HG02759 (cell line): ENCODE measurements around the gene SOX8.

ENCODE experiments used
- ATAC-seq: cut with Tn5 transposase; IDR thresholded peaks from one replicate; pipeline ENCODE4 v1.9.1; 2021; ENCODE audit warnings: mild to moderate bottlenecking, moderate library complexity; ENCODE audit not compliant: unreplicated experiment

SOX8 gene

DNA sequence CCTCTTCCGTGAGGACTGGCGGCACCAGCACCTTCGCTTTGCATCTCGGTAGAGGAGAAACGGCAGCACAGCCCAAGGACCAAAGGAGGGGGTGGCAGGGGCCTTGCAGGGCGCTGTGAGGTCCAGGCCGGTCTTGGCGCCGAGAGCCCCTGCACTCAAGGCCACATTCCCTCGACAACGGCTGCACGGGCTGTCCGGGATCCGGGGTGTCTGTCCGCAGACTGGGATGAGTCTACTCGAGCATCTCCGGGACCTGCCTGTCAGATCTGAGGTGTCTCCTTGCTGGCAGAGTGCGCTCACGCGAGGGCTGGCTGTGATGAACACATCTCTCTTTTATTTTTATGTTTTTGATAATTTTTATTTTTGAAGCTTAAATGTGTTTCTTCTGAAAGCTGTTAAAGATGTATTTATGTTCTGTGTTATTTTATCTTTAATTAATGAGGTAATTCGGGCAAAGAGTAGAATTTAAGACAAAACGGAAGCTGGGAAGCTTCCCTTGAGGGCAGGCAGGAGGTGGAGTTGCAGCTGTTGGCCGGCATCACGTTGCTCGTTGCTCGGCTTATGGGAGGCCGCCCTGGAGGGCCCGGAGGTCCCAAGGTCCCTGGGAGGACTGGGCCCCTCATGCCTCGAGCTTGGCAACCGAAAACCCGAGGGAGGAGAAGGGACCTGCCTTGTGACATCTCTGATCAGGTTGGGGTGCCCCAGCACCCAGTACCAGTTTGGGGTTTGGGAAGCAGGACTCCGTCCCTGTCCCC is 4.3 kb downstream of the SOX8 start:
- no peak for ATAC-seq

DNA sequence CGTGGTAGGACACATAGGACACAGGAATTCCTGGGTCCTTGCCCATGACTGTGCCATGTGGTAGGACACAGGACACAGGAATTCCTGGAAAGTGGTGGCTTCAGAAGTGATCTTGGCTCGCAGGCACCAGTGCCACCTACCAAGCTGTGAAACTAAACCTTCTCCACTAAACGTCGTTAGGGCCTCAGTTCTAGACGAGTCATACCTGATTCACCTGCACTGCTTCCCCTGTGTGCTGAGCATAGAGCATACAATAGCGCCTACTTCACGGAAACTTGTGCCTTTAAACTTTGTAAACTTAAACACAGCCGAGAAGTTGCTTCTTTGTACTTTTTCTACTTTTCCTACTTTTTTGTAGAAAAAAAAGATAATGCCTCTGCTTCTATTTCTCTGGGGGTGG is 4.8 kb downstream of the SOX8 start:
- ATAC-seq, result no peak

DNA sequence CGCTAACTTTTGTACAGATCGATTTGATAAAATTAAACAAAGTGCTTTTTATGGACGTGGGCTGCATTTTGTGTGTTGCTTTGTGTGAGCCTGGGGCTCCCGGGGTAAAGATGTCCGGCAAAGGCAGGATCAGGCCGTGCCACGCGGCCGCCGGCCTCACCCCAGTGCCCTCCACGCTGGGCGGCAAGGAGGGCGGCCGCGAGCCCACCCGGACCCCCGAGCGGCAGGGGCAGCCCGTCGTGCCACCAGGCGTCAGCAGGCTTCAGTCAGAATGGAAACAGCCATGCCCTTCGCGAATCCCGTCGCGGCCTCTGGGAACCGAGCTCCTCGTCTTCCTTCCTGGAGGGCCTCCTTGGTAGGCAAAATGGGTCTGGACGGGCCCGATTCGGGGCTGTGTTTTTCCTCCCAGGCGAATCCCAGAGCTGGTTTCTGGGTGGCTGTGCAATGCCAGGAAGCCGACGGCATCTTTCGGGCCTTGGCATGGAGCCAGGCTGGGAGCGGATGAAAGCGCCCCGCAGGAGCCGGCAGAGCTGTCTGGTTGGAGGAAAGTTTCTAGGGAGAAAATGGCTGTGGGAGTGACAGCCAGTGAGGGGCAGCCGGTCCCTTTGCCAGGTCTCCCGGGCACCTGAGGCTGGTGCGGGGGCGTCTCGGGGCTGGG is 5.5 kb downstream of the SOX8 start:
- ATAC-seq, result no peak

DNA sequence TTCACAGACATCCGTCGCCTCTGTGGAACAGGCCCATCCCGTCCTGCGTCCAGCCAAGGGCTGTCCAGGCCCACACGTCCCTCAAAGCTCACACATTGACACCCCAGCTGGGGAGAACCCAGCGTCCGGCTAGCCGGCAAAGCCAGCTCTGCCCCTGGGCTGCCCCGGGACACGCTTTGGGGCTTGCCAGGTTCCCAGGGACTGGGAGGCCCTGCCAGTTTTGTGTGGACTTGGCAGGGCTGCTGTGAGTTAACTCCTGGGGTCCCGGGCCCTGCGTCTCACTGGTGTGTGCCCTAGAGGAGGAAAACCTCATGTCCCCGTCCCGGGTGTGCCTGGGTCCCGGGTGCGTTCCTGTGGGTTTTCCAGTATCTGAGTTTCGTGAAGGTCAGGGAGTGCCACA is 6.3 kb downstream of the SOX8 start:
- no peak for ATAC-seq

GRCh38 chr16:988471-989353 is 7.1 kb downstream of the SOX8 start:
- no peak for ATAC-seq

GRCh38 chr16:989354-989814 is 7.8 kb downstream of the SOX8 start:
- ATAC-seq, result no peak

- ATAC-seq, result no peak
These were observed 9.1 kb downstream of the SOX8 start for GRCh38 chr16:990516-991291.

DNA sequence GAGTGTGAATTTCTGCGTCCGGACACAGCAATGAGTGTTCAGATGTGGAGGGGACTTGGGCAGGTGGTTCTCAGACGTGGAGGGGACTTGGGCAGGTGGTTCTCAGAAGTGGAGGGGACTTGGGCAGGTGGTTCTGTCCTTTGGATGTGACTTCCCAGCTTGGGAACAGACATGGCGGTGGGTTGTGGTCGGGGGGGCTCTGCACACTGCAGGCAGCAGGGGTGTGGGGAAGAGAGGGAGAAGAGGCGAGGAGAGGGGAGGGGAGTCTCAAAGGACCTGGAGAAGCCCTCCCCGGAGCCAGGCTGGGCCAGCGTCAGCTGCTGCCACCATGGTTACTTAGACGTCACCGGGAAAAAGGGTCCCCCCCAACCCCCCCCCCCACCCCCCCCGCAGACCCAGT is 9.8 kb downstream of the SOX8 start:
- ATAC-seq, result no peak

GRCh38 chr16:991773-992172 is 10.2 kb downstream of the SOX8 start:
- ATAC-seq, result no peak

- ATAC-seq, result no peak
These were observed 12.2 kb downstream of the SOX8 start for GRCh38 chr16:993731-994130.

DNA sequence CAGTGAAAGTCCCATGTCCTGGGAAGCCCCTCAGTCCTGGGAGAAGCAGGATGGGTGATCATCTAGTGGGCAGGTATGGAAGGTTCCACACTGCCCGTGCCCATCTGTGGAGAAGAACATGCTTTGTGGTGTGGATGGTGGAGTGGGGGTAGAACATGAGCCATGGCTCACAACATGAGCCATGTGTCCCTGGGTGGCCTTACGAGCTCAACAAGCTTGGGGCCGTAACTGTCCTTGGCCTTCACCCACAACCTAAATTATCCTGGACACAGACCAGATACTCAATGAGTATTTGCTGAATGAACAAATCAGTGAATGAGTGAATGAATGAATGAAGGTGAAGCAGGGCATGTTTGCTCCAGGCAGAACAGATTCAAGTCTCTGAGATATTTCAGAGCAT is 13.5 kb downstream of the SOX8 start:
- no peak for ATAC-seq

DNA sequence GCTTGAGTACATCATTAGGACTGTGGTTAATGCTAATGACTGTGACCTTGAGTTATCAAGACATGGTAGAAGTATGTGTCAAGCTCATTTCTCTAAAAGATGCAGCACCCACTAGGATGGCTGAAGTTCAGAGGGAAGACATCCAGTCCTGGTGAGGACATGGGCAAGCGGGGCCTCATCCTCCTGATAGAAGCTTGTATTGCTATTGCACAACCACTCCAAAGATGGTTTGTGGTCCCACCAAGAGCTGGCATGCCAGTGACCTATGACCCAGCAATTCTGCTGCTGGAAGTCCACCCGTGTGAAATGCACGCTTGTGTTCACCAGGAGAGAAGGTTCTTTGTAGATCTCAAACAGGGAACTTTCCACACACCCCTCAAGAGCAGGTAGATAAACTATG is 14.2 kb downstream of the SOX8 start:
- ATAC-seq, result no peak

- ATAC-seq, result no peak
These were observed 15.1 kb downstream of the SOX8 start for GRCh38 chr16:996681-997080.

GRCh38 chr16:997440-998051 is 16.0 kb downstream of the SOX8 start:
- no peak for ATAC-seq

- no peak for ATAC-seq
These were observed 16.6 kb downstream of the SOX8 start for GRCh38 chr16:998211-998610.

GRCh38 chr16:998615-999014 is 17.0 kb downstream of the SOX8 start:
- no peak for ATAC-seq

GRCh38 chr16:999677-1000076 is 18.1 kb downstream of the SOX8 start:
- ATAC-seq, result no peak

DNA sequence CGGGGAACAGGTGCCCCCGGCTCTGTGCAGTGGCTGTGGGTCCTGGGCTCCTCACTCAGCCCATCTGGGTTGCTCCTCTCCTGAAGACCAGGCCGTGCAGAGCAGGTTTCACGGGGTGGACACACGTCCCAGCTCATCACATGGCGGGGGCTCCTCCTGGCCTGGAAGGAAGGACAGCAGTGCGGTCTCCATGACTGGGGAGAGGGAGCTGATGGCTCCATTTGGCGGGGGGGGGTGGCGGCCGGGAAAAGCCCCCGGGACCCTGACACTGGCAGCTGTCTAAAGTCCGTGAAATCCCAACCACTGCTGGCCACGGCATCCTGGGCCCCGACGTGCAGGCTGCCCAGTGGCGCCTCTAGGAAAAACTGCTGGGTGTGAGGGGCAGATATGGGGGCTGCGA is 19.0 kb downstream of the SOX8 start:
- ATAC-seq, result no peak

GRCh38 chr16:1001096-1001495 is 19.5 kb downstream of the SOX8 start:
- ATAC-seq, result no peak

DNA sequence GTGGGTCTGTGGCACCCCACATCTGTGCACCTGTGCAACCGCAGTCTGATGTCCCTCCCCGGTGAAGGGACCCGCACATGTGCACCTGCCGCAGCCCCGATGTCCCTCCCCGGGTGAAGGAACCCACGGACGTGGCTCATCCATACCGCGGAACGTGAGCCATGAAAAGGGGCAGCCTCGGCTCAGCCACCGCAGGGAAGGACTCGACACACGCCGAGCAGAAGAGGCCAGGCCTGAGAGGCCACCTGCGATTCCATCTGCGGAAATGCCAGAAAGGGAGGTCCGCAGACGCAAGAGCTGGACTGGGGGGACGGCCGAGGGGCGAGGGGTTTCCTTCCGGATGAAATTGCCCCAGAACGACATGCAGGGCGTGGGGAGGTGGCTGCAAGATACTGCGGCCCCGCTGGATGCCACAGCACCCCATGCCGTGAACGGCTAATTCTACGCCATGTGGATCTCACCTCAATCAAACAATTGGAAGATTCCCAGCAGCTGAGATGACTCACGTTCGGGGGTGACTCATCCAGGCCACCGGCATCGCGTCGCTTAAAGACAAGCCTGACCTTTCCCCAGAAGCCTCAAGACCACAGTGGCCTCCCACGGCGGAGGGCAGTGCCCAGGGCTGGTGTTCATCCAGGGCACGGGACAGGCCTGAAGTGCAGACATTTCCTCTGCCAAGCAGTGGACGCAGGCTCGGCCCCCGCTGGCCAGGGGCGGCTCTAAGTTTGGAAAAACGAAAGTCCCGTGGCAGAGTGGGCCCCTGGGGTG is 21.0 kb downstream of the SOX8 start:
- ATAC-seq, result no peak
